IPS DF 19.7 (cell line): ENCODE results near the gene OXSM.

Source experiments
- DNase-seq: peaks from one replicate; pipeline ENCODE4 v3.0.0-alpha.2; 2013; ENCODE audit warnings: low read depth, low spot score

OXSM gene

DNA sequence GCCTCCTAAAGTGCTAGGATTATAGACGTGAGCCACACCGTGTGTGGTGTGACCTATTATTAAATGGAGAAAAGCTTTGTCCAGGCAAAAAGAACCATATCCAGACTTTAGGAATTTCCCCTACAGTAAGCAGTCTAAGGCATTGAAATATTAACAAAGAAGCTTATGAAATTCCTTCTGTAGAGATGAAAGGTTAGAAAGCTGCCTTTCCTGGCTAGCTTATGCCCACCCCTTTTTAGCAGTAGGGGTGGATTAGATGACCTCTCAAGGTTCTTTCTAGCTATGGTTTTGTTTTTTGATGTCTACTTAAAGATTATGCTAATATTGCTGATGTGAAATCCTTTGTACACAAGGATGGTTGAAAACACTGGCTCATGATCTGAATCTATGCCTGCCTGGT lies 13.9 kb downstream of the OXSM start:
- DNase-seq = no peak

DNA sequence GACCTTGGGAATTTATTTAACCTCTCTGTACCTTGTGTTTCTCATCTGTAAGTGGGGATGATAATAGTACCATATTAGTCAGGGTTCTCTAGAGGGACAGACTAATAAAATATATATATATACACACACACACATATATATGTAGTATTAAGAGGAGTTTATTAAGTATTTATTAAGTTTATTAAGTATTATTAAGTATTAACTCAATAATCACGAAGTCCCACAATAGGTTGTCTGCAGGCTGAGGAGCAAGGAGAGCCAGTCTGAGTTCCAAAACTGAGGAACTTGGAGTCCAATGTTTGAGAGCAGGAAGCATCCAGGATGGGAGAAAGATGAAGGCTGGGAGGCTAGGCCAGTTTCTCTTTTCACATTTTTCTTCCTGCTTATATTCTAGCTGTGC lies 14.8 kb downstream of the OXSM start:
- no peak for DNase-seq

DNA sequence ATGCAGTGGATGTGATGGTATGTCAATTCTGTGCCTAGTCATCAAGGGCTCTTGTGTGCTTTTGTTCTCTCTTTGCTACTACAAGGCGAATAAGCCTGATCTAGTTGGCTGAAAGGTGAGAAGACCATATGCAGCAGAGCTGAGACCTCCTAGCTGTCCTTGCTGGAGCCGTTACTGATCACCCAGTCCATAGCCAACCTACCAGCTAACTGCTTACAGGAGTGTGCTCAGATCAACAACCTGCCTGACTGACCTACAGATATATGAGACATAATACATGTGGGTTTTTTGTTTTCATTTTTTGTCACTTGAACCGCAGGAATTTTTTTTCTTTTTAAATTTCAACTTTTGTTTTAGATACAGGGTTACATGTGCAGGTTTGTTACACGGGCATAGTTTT lies 22.8 kb downstream of the OXSM start:
- no peak for DNase-seq

DNA sequence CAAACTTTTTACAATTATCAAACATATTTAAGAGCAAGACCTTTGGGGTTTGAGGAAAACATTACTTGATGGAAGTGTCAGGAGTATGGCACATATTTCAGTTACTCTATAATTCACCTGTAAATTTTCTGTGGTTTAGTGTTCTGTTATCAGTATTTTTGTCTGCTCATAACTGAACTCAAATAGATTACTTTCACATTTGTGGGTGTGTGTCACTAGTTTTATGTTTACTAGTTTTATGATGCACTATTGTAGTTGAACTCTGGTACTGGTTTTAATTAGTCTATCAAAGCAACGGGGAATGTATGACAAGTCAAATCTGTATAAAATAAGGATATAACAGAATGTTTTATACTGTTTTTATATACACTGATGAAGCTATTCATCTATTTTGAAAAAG lies 27.2 kb downstream of the OXSM start:
- no peak for DNase-seq

DNA sequence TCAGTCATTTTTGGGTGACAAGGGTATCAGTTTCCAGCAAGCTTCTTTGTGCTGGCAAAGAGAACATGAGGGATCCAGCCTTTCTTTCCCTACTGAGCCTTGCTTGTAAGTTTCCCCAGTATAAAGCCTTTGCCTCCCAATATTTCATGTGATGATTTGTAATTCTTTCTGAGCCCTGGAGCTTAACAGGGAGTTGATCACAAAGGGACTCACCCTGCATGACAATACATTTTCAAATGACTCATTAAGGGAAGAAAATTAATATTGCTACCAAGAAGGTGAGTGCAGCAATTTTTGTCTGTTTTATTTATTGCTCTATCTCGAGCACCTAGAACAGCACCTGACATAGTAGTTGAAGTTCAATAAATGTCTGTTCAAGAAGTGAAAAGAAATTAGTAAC lies 27.7 kb downstream of the OXSM start:
- DNase-seq = no peak

DNA sequence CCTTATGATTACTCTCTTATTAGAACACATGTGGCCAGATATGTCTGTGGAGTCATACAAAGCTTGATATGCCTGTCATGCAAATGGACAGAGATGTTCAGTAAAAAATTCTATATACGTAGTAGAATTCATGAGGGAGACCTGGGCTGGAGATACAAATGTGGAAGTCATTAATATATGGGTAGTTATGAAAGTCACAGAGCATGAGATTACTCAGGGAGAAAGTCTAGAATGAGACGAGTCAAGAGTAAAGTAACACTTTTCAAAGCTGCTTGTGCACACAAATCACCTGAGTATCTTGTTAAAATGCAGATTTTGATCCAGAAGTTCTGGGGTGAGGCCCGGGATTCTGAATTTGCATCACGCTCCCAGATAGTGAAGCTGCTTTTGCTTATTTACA lies 28.4 kb downstream of the OXSM start:
- DNase-seq = no peak

DNA sequence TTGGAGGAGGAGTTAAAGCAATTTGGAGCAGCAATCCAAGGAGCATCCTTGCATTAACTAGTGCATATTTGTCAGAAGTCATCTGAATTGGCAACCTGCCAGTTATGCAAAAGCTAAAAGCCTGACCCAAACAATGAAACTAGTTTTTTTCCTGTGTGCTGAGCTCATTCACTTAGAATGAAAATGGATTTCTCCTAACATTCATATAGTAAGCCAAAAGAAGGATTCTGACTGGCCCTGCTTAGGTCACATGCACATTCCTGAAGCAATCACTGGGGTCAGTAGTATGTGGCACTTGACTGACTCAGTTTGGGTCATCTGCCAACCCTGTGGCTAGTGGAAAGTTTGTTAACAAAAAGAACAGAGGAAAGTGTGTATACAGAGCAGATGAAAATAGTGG lies 30.5 kb downstream of the OXSM start:
- DNase-seq = peak; percentile 47

DNA sequence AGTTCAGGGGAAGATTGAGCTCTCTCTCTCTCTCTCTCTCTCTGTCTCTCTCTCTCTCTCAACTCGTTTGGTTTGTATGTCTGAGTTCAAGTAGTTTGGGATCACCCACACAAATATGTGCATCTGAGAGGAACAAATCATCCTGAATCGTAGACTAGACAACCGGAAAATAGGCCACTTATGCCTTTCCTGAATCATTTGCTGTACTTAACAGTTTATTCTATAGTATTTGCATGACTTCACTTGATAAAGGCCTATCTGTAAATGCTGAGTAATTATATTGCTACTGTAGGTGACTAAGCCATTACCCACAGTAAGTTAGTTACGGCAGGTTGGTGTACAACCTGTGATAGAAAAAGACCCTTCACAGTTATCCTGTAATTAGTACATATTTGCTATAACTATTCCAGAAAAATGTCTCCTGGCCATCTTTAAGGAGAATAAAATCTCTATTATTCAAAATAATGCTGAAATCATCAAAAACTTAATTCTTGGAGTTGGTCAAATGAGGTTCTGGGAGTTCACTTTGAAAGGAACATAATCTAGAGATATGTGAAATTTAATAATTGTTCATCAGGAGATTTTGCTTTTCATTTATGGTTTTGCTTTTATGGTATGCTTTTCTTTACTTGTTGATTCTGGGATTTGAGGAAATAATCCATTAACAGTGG lies 31.1 kb downstream of the OXSM start:
- DNase-seq = no peak

DNA sequence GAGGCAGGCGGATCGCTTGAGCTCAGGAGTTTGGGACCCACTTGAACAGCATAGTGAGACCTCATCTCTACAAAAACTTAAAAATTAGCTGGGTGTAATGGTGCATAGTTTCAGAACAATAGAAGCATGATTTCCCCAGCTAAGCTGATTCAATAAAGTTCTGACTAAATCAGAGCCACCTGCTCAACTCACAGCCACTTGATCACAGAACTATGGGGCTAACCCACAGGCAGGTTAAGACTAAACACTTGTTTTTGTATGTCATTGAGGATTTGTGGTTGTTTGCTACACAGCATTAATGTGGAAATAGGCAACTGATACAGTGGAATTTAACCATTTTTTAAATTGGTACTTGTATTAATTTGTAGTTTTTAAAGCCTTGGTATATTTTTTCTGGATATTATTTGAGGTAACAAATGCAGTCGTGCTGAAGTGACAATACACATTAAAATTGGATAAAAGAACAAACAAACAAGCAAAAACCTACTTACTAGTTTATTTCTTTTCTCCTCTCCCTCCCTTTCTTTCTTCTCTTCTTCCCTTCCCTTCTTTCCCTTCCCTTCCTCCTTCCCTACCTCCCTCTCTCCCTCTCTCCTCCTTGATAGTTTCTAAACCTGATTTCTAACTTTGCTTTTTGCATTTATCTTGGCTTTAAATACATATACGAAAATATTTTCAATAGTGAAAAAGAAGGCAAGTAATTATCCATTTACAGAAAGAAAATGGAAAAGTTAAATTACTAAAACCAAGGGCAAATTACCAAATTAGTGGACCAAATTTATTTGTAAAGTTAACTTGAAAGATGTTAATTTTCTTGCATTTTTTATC lies 32.1 kb downstream of the OXSM start:
- DNase-seq = no peak

DNA sequence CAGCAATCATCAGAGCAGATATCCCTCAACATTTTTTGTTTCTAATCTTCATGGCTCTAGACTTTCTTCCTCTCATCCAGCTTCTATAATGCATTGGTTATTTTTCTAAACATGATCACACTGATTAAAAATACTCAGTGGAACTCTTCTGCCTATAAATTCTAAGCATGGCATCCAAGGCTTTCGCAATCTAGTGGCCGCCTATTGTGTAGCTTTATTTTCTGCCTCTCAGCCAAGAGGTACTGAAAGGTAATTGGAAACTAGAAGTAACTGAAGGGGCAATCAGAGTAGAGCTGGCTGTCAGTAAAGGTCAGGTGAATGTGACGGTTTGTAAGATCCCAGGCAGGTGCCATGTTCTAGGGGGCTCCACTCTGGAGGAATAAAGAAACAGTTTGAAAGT lies 33.4 kb downstream of the OXSM start:
- no peak for DNase-seq

DNA sequence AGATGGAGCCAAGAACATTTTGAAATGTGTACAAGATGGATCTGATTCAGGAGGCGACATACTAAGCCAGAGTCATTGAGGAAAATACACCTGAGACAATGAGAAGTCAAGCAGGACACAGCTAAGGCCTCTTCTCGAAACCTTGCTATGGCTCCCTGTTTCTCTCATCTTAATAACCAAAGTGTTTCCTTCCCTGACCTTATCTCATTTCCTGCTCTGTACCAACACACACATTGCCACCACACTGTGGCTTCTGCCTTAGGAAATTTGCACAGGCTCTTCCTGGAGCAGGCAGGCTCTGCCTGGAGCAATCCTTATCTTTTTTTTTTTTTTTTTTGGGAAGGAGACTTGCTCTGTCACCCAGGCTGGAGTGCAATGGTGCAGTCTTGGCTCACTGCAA lies 36.6 kb downstream of the OXSM start:
- DNase-seq = no peak

DNA sequence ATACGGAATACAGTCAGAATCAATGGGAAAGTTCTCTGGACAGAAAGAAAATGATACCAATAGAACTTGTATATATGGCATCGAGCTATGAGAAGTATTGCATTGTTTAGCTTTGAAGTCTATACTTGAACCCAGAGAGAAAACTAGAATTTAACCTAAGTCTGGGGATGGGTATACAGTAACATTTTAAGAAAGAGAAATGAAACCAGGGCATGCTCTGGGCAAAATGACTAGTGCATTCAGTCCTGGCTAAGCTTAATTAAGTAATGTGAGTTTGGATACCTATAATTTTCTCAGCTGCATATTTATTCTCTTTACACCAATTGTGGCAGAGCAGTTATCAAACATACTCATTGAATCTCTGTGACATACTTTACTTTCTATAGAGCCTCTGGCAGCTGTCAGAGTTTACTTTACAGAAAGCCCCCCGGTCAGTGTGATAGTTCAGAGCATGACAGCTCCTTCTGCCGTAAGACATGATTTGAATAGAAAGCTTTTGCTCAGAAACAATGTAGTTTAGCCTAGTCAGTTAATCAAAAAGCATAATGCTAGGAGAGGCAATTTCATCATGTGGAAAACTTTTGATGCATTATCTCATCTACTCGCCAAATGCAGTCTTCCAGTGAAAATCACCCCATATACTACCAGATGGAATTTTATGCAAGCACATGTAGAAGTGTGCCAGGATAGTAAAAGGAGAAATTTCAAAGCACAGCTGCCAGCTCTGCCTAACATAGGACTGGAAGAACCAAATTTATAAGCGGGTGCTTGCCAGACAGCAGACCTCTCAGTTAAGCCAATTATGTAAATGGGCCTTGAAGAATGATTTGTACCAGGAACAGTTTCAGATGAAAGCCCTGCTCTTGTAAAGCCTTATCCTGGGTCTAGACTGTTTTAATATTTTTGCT lies 40.7 kb downstream of the OXSM start:
- DNase-seq = no peak

DNA sequence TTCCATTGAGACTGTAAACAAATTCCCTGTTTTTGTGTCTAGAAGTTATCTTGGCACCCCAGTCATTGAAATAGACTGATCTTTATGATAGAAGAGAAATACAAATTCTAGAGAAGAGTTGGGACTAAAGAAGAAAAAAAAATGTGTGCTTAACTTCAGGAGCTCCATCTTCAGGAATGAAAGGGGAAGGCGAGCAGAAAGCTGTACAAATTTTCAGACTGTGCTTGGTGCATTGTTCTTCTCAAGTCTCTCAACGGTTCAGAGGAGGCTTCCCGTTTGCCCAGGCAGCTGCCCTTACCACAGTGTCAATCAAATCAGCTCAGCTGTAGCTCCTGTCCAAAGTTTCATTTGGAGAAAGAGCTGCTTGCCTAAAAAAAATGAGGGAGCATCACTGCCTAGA lies 41.7 kb downstream of the OXSM start:
- DNase-seq = no peak

DNA sequence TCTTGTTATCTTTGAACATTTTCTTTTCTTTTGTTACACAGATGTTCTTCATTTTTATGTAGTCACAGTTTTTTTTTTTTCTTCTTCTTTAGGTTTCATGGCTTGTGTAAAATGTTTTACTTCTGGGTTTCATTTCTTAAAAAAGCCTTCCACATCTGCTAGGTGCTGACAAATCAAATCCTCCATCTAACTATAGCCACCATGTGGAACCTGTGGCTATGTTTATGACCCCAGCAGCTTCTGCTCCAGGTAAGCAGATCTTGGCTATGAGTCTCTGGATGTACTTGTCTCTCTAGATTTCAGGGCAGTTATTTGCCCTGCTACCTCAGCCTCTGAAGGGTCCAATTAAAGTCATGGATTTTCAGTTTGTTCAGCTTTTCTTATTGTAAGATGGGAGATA lies 44.5 kb downstream of the OXSM start:
- no peak for DNase-seq

DNA sequence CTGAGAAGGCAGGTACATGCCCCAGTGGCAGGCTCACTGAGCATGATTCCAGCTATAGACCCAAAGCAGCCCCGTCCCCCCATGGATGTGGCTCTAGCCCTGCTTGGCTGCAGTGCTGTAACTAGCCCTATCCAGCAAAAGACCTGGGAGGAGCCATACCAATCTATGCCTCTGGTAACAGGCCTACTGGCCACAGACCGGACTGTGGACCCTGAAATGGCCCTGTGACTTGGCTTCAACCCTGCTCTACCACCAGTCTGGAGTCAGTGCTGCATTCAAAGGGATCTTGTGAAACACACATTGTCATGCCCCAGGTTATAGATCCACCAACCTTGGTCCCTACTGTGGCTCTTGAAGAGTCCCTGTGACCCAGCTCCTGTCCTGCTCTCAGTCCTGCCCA lies 46.7 kb downstream of the OXSM start:
- DNase-seq = no peak

DNA sequence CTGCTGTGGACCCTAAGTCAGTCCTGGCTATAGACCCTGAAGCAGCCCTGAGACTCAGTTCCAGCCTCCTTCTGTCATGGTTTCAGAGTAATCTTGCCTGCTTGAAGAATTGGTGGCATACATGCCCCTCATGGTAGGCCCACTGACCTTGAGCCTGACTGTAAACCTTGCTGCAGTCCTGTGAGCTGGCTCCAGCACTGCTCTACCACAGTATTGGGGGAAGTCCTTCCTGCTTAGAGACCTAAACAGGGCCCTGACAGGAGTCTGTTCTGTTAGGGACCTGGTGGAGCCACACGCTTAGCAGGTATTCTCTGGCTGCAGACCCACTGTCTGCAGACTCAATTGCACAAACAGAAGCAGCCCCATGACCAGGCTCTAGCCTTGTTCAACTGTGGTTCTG lies 47.1 kb downstream of the OXSM start:
- DNase-seq = no peak

DNA sequence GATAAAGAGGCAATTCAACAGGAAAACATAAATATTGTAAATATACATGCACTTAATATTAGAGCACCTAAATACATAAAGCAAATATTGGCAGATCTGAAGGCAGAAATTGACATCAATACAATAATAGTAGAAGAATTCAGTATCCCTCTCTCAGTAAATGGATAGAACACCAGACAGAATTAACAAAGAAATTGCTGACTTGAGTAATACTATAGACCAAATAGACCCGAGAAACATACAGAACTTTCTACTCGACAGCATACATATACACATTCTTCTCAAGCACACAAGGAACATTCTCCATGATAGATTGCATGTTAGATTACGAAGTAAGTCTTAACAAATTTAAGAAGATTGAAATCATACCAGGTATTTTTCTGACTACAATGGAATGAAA lies 50.2 kb downstream of the OXSM start:
- no peak for DNase-seq

DNA sequence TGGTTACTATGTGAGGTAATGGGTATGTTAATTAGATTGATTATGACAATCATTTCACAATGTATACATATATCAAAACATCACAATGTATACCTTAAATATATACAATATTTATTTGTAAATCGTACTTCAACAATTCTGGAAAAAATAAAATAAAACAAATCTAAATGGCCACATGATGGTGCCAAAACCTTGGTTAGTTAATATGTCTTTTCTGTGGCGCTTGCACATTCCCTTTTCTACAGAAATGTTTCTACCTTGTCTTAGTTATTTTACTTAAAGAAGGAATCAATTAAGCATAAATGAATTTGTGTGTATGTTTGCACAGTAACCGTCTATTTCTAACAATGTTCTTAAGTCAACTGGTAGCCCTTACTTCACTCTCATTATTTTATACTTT lies 53.4 kb downstream of the OXSM start:
- DNase-seq = no peak
